ENCODE measurements around the gene POU2F3. TPM values are rescaled to one million over a fixed set of nuclear protein-coding genes. Genes with fewer than 3 reads are reported as not detected.

The POU2F3 gene
- total RNA-seq, 2 donors from 2014 or later: 0.77 to 1.5 TPM

DNA sequence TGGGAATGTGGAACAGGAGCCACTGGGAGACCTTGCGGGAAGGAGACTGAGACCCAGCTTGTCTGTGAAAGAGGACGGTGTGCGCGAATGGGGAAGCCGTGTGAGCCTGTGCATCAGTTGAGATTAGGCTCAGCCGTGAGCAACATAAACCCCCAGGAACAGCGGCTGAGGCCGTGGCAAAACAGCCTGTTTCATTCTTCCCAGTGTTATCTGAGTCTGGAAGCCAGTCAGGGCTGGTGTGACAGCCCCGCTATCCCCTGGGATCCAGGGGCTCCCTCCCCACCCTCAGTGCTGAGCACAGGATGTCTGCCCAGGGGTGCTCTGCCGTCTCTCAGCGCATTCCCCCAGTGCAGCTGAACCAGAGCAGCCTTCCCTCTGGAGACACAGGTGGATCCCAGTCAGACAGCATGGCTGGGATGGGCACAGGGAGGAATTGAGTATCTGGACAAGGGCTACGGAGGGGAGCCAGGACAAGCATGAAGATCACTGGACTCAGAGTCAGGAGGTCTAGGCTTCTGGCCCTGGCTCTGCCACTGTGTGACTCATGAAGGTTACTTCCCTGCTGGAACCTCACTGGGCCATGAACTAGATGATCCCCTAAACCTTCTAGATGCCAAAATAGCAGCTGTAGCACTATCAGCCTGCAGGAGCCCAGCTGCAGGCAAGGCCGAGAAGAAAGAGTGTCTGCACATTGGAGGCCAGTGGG lies 20.6 kb upstream of the POU2F3 start:
- no peaks in the 10 kb centered on the region for H3K36me3 ChIP-seq
- intact Hi-C loops (cut with DNase I): no loop called here
- no peak overlapping the region for H3K4me3 ChIP-seq
- H3K4me1 ChIP-seq: no peaks in the 10 kb centered on the region
- no peak for TF ChIP-seq CTCF (IDR thresholded peaks at IDR 0.05)
- H3K27ac ChIP-seq: no peak overlapping the region
- H3K27me3 ChIP-seq: no peaks in the 10 kb centered on the region
- no peaks in the 10 kb centered on the region for H3K9me3 ChIP-seq
- H3K9ac ChIP-seq (ENCODE audit: low read depth in 2 of 2, low read length in 2 of 2): peak overlapping the region; percentile 27 to 30
- DNase-seq: no peak

DNA sequence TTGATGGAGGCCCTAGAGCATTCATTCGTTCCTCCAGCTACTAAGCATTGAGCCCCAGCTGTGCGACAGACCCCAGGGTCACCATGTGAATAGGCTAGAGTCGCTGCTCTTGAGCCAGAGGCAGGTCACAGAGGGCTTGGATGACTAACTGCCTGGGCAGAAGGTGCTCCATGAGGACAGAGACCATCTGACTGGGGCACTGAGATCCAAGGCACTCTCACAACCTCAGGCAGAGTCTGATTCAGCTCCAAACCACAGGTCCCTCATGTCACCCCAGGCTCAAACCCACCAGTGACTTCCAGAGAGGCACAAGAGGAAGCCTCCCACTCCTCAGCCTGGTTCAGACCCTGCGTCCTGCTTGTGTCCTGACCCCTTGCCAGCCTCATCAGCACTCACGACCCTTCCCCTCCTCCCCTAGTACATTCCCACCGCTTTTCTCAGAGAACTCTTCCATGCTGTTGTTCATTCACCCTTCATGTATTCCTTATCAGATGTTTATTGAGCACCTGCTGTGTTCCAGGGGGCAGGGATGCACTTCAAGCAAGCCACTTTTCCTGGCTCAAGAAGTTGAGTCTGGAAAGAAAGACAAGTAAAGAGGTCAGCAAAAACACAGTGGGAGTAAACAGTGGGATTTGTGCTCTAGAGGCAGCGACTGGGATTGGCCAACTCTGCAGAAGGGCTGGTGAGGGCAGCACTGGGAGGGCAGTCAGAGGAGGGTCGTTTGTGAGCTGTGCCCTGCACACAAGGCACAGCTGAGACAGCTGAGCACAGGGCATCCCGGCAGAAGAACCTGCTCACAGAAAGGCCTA lies 19.8 kb upstream of the POU2F3 start:
- Histone ChIP-seq H3K27me3 (no peaks in the 10 kb centered on the region), H3K27ac (no peak overlapping the region), H3K4me3 (no peak overlapping the region), H3K4me1 (no peaks in the 10 kb centered on the region), H3K36me3 (no peaks in the 10 kb centered on the region), H3K9me3 (no peaks in the 10 kb centered on the region), H3K9ac (ENCODE audit: low read depth in 2 of 2, low read length in 2 of 2) (peak overlapping the region; percentile 30 to 60)
- DNase-seq: no peak
- TF ChIP-seq CTCF (IDR thresholded peaks at IDR 0.05): no peak
- intact Hi-C loops (cut with DNase I): no loop called here

- H3K27ac ChIP-seq: peak overlapping the region; percentile 4
- no peak for DNase-seq
- H3K9me3 ChIP-seq: no peaks in the 10 kb centered on the region
- no peak overlapping the region for H3K4me3 ChIP-seq
- no peaks in the 10 kb centered on the region for H3K36me3 ChIP-seq
- intact Hi-C loops (cut with DNase I): no loop called here
- H3K27me3 ChIP-seq: no peaks in the 10 kb centered on the region
- H3K9ac ChIP-seq (ENCODE audit: low read depth in 2 of 2, low read length in 2 of 2): peak overlapping the region; percentile 6 to 60
- no peak for TF ChIP-seq CTCF (IDR thresholded peaks at IDR 0.05)
- H3K4me1 ChIP-seq: no peaks in the 10 kb centered on the region
Measured at GRCh38 chr11:120220747-120221037, 19.2 kb upstream of the POU2F3 start.

- DNase-seq: peak; percentile 83
- Histone ChIP-seq H3K9me3 (no peaks in the 10 kb centered on the region), H3K4me1 (no peaks in the 10 kb centered on the region), H3K27ac (peak overlapping the region; percentile 4), H3K9ac (ENCODE audit: low read depth in 2 of 2, low read length in 2 of 2) (peak overlapping the region in 1 of 2 donors; percentile 60), H3K36me3 (no peaks in the 10 kb centered on the region), H3K4me3 (no peak overlapping the region), H3K27me3 (no peaks in the 10 kb centered on the region)
- no peak for TF ChIP-seq CTCF (IDR thresholded peaks at IDR 0.05)
- intact Hi-C loops (cut with DNase I): no loop called here
Measured at GRCh38 chr11:120221115-120221752, 18.7 kb upstream of the POU2F3 start.

- TF ChIP-seq CTCF (IDR thresholded peaks at IDR 0.05): no peak
- Histone ChIP-seq H3K27me3 (no peaks in the 10 kb centered on the region), H3K4me1 (no peaks in the 10 kb centered on the region), H3K27ac (no peak overlapping the region), H3K9me3 (no peaks in the 10 kb centered on the region), H3K9ac (ENCODE audit: low read depth in 2 of 2, low read length in 2 of 2) (no peak overlapping the region), H3K4me3 (no peak overlapping the region), H3K36me3 (no peaks in the 10 kb centered on the region)
- no peak for DNase-seq
- intact Hi-C loops (cut with DNase I): no loop called here
Measured at GRCh38 chr11:120222916-120223315, 17.0 kb upstream of the POU2F3 start.
